A673 (cell line): ENCODE results near the gene ZNF839. TPM values are rescaled to one million over a fixed set of nuclear protein-coding genes. Genes with fewer than 3 reads are reported as not detected.

Source experiments
- BruUV-seq: library from RNA; stranded (reverse); fragments of 400-500 nt; replicated peaks from 2 replicates; lab custom pipeline; 2021; lab: Mats Ljungman, UMichigan
- CTCF ChIA-PET: fragments of 300-600 bp; sonication (Branson Sonifier 250); formaldehyde crosslinking; loops from one replicate; lab custom pipeline; 2022; ENCODE audit warnings: antibody characterized with exemption; lab: Charles Lee
- POLR2A ChIA-PET: fragments of 300-600 bp; sonication (Branson Sonifier 250); formaldehyde crosslinking; loops from one replicate; lab custom pipeline; 2022; ENCODE audit warnings: antibody characterized with exemption; ENCODE audit not compliant: low non-redundant PET; lab: Charles Lee
- DNase-seq: peaks from one replicate; pipeline ENCODE4 v3.0.0-alpha.2; 2015; ENCODE audit warnings: low spot score
- H3K27ac ChIP-seq: fragments of 200-600 bp; sonication (generic); 2 replicates; pipeline ENCODE4 v1.5.1; 2016; ENCODE audit warnings: mixed run types, low read depth, mild to moderate bottlenecking, mixed read lengths, antibody characterized with exemption, low read length; ENCODE audit not compliant: poor library complexity, severe bottlenecking
- H3K27me3 ChIP-seq: fragments of 200-600 bp; sonication (generic); replicated peaks from 2 replicates; pipeline ENCODE4 v1.6.1; 2017; ENCODE audit warnings: mixed run types, low read depth, mild to moderate bottlenecking, mixed read lengths, antibody characterized with exemption, low read length; ENCODE audit not compliant: insufficient read depth, poor library complexity
- H3K36me3 ChIP-seq: fragments of 200-600 bp; sonication (generic); 2 replicates; pipeline ENCODE4 v1.6.1; 2016; ENCODE audit warnings: mixed run types, mild to moderate bottlenecking, mixed read lengths, antibody characterized with exemption, low read length; ENCODE audit not compliant: insufficient read depth, poor library complexity, severe bottlenecking
- H3K4me1 ChIP-seq: fragments of 200-600 bp; sonication (generic); 2 replicates; pipeline ENCODE4 v1.6.1; 2017; ENCODE audit warnings: mixed run types, mild to moderate bottlenecking, mixed read lengths, antibody characterized with exemption, low read length; ENCODE audit not compliant: insufficient read depth, poor library complexity, severe bottlenecking
- H3K4me3 ChIP-seq: fragments of 200-600 bp; sonication (generic); 2 replicates; pipeline ENCODE4 v1.5.1; 2016; ENCODE audit warnings: low read depth, mixed run types, mild to moderate bottlenecking, mixed read lengths, low read length; ENCODE audit not compliant: poor library complexity, severe bottlenecking
- H3K9me3 ChIP-seq: fragments of 200-600 bp; sonication (generic); 2 replicates; pipeline ENCODE4 v1.6.1; 2016; ENCODE audit warnings: mixed run types, low read depth, mild to moderate bottlenecking, mixed read lengths, antibody characterized with exemption, low read length; ENCODE audit not compliant: poor library complexity, severe bottlenecking
- CTCF ChIP-seq: fragments of 300-800, 200-600 bp; sonication (generic); conservative IDR thresholded peaks from 2 replicates; pipeline ENCODE4 v1.5.1; 2017; ENCODE audit warnings: low read depth, mild to moderate bottlenecking, antibody characterized with exemption, low read length, moderate library complexity, mixed read lengths
- EZH2 ChIP-seq: fragments of 200-600 bp; sonication (generic); IDR thresholded peaks from 2 replicates; pipeline ENCODE4 v1.6.1; 2017; ENCODE audit warnings: borderline replicate concordance, low read depth, mild to moderate bottlenecking, mixed read lengths, antibody characterized with exemption, low read length; ENCODE audit not compliant: poor library complexity, severe bottlenecking
- intact Hi-C: fragments of 100-400 bp; cut with micrococcal nuclease; formaldehyde crosslinking; loops from one replicate; pipeline ENCODE4 v1.10.0; 2022; ENCODE audit not compliant: unreplicated experiment
- total RNA-seq: library from RNA; stranded (reverse); gene quantifications from 2 replicates; pipeline ENCODE4 v1.2.3, GENCODE V29; 2021

ZNF839 gene
- total RNA-seq, 1 experiment from 2014 or later = 13.5 TPM

DNA sequence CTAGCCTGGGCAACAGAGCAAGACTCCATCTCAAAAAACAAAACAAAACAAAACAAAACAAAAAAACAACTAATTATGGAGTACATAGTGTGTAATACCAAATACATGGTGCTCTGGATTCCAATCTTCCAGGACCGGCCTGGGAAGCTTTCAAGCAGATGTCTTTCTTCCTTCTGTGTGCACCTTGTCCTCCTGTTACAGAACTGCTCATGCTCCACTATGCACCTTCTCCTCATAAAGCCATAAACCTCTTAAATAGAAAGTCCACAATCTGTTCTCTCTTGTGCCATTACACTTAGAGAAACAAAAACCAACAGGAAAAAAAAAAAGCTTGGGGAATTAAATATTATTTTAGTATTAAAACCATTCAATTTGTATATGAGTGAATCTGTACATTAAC, 27.1 kb upstream of the ZNF839 start:
- intact Hi-C loops = no loop called here
- POLR2A ChIA-PET = interaction anchor here (0.7 kb wide), 1 partner anchor 12 kb away, joined by 4 read pairs; the partner anchor contains the start of gene MOK
- H3K27ac ChIP-seq = no peak overlapping the region
- H3K4me3 ChIP-seq = no peak overlapping the region
- no peaks in the 10 kb centered on the region for H3K9me3 ChIP-seq
- TF ChIP-seq EZH2 = no peak
- TF ChIP-seq CTCF = no peak
- CTCF ChIA-PET = no interaction called here
- H3K4me1 ChIP-seq = no peaks in the 10 kb centered on the region
- no peaks in the 10 kb centered on the region for H3K27me3 ChIP-seq
- no TSS peak for BruUV-seq
- H3K36me3 ChIP-seq = no peaks in the 10 kb centered on the region
- no peak for DNase-seq

DNA sequence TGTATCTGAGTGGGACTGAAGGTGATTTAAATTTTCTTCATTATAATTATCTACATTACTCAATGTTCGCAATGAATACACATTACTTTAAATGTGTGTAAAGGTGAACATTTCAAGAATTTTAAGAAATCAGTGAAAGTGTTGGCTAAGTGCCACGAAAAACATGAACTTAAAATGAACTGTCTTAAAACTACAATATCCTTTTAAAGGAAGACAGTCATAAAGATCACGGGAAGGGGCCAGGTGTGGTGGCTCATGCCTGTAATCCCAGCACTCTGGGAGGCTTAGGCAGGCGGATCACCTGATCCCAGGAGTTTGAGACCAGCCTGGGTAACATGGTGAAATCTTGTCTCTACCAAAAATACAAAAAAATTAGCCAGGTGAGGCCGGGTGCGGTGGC, 25.8 kb upstream of the ZNF839 start:
- DNase-seq = no peak
- no peaks in the 10 kb centered on the region for H3K36me3 ChIP-seq

DNA sequence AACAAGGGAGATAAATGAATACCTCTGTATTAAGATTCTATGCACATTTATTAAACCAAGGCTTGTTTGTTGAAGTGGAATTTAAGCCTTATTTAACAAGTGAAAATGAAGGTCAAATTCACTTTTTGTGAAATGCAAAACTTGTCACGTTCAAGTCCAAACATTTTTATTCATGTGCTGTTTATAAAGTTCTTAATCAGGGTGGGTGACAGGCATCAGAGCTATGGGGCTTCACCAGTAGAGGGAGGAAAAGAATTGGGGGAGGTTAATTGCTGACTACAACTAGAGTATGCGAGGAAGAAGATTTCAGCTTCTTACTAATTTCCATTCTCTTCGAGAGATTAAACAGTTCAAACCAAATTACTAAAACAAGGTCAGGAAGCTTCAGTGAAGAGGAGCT, 24.3 kb upstream of the ZNF839 start:
- no peaks in the 10 kb centered on the region for H3K36me3 ChIP-seq
- POLR2A ChIA-PET = no interaction called here
- no peaks in the 10 kb centered on the region for H3K27me3 ChIP-seq
- TF ChIP-seq CTCF = peak; percentile 30
- TF ChIP-seq EZH2 = no peak
- H3K9me3 ChIP-seq = no peaks in the 10 kb centered on the region
- intact Hi-C loops = no loop called here
- H3K4me1 ChIP-seq = no peaks in the 10 kb centered on the region
- DNase-seq = peak; percentile 24
- CTCF ChIA-PET = no interaction called here
- H3K27ac ChIP-seq = no peak overlapping the region
- no peak overlapping the region for H3K4me3 ChIP-seq
- no TSS peak for BruUV-seq

More for the DNA sequence above, 25.8 kb upstream of the ZNF839 start:
- H3K4me3 ChIP-seq = no peak overlapping the region
- TF ChIP-seq EZH2 (no peak), CTCF (no peak)
- no peaks in the 10 kb centered on the region for H3K9me3 ChIP-seq
- intact Hi-C loops = no loop called here
- BruUV-seq = no TSS peak
- ChIA-PET CTCF (no interaction called here), POLR2A (no interaction called here)
- H3K27ac ChIP-seq = no peak overlapping the region
- no peaks in the 10 kb centered on the region for H3K27me3 ChIP-seq
- no peaks in the 10 kb centered on the region for H3K4me1 ChIP-seq
